Measurements from ENCODE around the gene GNAT3. TPM values are rescaled to one million over a fixed set of nuclear protein-coding genes. Genes with fewer than 3 reads are reported as not detected.

The GNAT3 gene
- total RNA-seq, 1 donor from 2014 or later, result not detected

DNA sequence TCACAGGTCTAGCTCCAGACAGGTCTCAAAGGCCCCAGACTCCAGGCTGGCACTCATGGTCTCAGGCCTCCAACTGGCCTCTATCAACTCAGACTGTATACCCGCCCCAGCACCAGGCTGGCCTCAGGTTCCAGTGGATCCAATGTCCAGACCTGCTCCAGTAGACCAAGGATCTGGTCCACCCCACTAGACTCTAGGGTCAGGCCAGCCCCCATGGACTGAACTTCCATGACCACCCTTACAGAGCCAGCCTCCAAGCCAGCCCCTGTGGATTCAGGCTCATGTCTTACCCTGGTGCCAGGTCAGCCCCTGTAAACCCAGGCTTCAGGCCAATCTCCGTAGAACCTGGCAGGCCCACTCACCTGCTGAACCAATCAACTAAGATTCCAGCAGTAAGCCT is 16.8 kb upstream of the GNAT3 start:
- no peaks in the 10 kb centered on the region for H3K9me3 Mint-ChIP-seq
- no peaks in the 10 kb centered on the region for H3K27me3 Mint-ChIP-seq (ENCODE audit: insufficient read depth)
- no peak overlapping the region for H3K4me3 Mint-ChIP-seq
- H3K4me1 Mint-ChIP-seq (ENCODE audit: low read depth), result no peaks in the 10 kb centered on the region
- DNase-seq (ENCODE audit: low spot score), result no peak
- intact Hi-C loops (cut with micrococcal nuclease), result no loop called here
- H3K27ac Mint-ChIP-seq, result no peak overlapping the region
- H3K36me3 Mint-ChIP-seq (ENCODE audit: low read depth), result no peaks in the 10 kb centered on the region

DNA sequence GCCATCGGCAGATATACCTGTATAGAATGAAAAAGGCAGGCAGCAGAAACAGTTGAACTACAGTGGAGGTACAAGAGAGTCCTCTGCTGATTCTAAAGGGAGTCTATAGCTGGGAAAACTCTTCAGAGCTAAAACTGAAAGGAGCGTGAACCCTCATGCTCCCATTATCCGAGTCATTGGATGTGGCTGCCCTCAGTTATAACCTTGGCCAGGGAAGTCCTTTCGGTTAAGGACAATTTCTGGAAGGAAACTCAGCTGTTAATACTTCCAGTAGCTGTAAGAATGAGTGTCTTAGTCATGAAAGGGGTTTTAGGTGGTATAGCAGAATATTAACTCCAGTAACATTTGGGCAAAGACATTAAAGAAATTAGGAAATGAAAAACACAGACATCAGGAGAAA is 14.6 kb upstream of the GNAT3 start:
- no peaks in the 10 kb centered on the region for H3K36me3 Mint-ChIP-seq (ENCODE audit: low read depth)
- H3K27me3 Mint-ChIP-seq (ENCODE audit: insufficient read depth), result no peaks in the 10 kb centered on the region
- no peak overlapping the region for H3K27ac Mint-ChIP-seq
- intact Hi-C loops (cut with micrococcal nuclease), result no loop called here
- H3K4me3 Mint-ChIP-seq, result no peak overlapping the region
- no peaks in the 10 kb centered on the region for H3K9me3 Mint-ChIP-seq
- no peaks in the 10 kb centered on the region for H3K4me1 Mint-ChIP-seq (ENCODE audit: low read depth)
- no peak for DNase-seq (ENCODE audit: low spot score)

DNA sequence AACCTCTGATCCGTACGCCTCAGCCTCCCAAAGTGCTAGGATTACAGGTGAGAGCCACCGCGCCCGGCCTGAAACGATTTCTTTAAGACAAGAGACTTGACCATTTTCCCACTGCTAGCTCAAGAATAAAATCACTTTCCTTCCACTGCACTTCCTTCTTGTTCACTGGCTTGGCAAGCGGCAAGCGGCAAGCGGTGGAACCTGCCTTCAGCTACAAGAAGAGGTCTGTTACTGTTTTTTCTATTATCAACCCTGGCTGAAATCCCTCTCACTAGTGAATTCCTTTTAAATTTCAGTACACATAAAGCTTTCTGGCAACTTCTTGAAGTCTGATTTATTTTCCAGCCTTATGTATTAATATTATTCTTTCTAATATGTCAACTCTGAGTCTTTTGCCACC is 12.8 kb upstream of the GNAT3 start:
- H3K4me3 Mint-ChIP-seq, result no peak overlapping the region
- intact Hi-C loops (cut with micrococcal nuclease), result no loop called here
- H3K27me3 Mint-ChIP-seq (ENCODE audit: insufficient read depth), result no peaks in the 10 kb centered on the region
- no peaks in the 10 kb centered on the region for H3K36me3 Mint-ChIP-seq (ENCODE audit: low read depth)
- no peaks in the 10 kb centered on the region for H3K4me1 Mint-ChIP-seq (ENCODE audit: low read depth)
- no peak overlapping the region for H3K27ac Mint-ChIP-seq
- no peak for DNase-seq (ENCODE audit: low spot score)
- no peaks in the 10 kb centered on the region for H3K9me3 Mint-ChIP-seq

DNA sequence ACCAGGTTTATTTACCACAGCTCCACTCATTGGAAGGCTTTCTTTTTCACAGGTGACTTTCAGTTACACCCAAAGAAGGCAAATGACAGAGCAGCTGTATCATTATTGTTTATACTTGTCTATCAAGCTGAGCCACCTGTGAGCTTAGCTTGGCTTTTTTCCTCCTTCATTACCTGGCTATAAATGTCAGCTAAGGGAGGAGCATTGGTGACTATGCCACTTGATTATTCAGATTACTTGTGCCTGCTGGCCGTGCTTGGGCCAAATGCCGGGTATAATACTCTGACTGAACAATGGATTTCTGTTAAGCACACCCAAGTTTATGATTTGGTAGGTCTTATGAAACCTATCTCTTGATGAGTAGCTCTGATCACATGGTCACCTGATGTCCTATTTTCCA is 9.9 kb upstream of the GNAT3 start:
- DNase-seq (ENCODE audit: low spot score), result no peak
- Mint-ChIP-seq H3K4me3 (no peak overlapping the region), H3K36me3 (ENCODE audit: low read depth) (no peaks in the 10 kb centered on the region), H3K27ac (no peak overlapping the region), H3K4me1 (ENCODE audit: low read depth) (no peaks in the 10 kb centered on the region), H3K9me3 (no peaks in the 10 kb centered on the region), H3K27me3 (ENCODE audit: insufficient read depth) (no peaks in the 10 kb centered on the region)
- intact Hi-C loops (cut with micrococcal nuclease), result no loop called here

DNA sequence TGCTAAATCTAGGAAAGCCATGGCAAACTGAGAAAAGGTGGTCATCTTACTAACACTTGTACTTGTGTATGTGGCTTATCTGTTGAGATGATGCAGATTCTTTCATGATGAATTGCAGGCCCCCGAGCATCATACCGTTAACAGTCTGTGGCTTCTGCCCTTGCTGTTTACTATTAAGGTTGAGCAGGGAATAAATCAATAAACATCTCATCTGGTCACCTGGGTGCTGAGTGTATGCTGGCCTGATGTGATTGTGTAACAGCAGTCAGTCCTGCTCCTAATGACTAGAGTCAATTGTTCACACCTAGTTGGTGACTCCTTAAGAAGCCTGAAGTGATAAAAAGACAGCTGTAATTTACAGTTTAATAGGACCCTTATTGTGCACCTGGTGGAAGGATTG is 8.3 kb upstream of the GNAT3 start:
- intact Hi-C loops (cut with micrococcal nuclease), result no loop called here
- no peak for DNase-seq (ENCODE audit: low spot score)
- H3K4me3 Mint-ChIP-seq, result no peak overlapping the region
- H3K27ac Mint-ChIP-seq, result no peak overlapping the region
- H3K9me3 Mint-ChIP-seq, result no peaks in the 10 kb centered on the region
- H3K27me3 Mint-ChIP-seq (ENCODE audit: insufficient read depth), result no peaks in the 10 kb centered on the region
- no peaks in the 10 kb centered on the region for H3K36me3 Mint-ChIP-seq (ENCODE audit: low read depth)
- H3K4me1 Mint-ChIP-seq (ENCODE audit: low read depth), result no peaks in the 10 kb centered on the region

DNA sequence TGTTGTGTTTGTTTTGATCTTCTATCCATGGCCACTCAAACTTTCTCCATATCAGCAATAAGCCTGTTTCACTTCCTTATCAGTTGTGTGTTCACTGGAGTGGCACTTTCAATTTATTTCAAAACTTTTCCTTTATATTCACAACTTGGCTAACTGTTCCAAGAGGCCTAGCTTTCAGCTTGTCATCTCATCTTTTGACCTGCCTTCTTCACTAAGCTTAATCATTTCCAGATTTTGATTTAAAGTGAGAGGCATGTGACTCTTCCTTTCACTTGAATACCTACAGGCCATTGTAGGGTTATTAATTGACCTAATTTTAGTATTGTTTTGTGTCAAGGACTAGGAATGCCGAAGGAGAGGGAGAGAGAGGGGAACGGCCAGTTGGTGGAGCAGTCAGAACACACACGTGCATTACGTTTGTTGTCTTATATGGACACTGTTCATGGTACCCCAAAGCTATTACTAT is 5.5 kb upstream of the GNAT3 start:
- Mint-ChIP-seq H3K9me3 (no peaks in the 10 kb centered on the region), H3K4me1 (ENCODE audit: low read depth) (no peaks in the 10 kb centered on the region), H3K36me3 (ENCODE audit: low read depth) (no peaks in the 10 kb centered on the region), H3K27me3 (ENCODE audit: insufficient read depth) (no peaks in the 10 kb centered on the region), H3K4me3 (no peak overlapping the region), H3K27ac (no peak overlapping the region)
- DNase-seq (ENCODE audit: low spot score), result no peak
- intact Hi-C loops (cut with micrococcal nuclease), result no loop called here

DNA sequence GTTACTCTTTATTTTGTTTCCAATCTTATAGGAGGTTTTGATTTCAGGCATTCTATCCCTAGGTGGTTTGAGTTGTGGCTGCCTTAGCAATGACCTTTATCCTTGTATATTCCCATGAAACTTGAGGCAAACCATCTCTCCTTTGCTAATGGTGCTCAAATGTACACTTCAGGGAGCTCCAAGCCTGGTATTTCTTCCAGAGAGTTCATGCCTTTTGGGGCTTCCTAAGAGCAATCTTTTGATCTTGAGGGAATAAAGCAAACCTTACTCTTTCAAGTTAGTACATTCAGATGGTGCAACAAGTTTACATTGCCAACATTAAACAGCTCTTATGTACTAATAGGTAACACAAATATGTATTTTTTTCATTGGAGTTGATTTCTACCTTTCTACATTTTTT is 3.4 kb upstream of the GNAT3 start:
- no peaks in the 10 kb centered on the region for H3K4me1 Mint-ChIP-seq (ENCODE audit: low read depth)
- no peaks in the 10 kb centered on the region for H3K36me3 Mint-ChIP-seq (ENCODE audit: low read depth)
- H3K27me3 Mint-ChIP-seq (ENCODE audit: insufficient read depth), result no peaks in the 10 kb centered on the region
- H3K9me3 Mint-ChIP-seq, result no peaks in the 10 kb centered on the region
- H3K4me3 Mint-ChIP-seq, result no peak overlapping the region
- no peak for DNase-seq (ENCODE audit: low spot score)
- H3K27ac Mint-ChIP-seq, result no peak overlapping the region
- intact Hi-C loops (cut with micrococcal nuclease), result no loop called here

DNA sequence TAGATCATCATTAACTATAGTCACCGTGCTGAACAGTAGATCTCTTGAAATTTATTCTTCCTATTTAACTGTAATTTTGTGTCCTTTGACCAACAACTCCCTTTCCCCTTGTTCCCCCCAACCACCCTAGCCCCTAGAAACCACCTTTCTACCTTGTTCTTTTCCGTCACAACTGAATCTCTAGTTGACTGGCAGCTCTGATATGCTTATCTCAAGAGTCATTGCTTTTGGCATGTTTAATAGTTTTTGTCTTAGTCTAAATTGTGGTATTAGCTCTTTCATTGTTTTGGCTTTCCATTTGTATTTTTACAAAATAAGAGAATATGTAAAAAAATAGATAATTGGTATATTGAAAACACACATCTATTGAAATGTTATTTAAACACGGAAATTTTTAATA is 1.8 kb downstream of the GNAT3 start:
- intact Hi-C loops (cut with micrococcal nuclease), result no loop called here
- Mint-ChIP-seq H3K4me3 (no peak overlapping the region), H3K27ac (no peak overlapping the region)

DNA sequence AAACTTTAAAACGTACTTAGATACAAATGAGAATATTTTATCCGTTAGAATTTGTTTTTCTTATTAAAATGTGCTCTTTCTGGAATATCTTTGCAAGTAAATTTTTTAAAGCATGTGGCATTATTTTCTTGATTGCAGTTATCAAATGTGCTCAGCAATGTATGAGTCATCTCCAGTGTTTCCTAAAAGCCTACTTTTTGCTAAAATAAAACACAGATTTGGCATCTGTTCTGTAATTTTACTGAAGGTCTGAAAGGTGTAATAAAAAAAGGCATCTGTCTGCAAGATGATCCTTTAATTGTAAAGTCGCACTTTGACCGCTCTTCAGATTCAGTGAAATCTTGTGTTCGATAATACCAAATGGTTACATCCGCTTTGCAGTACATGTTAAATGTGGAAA is 3.4 kb downstream of the GNAT3 start:
- H3K4me3 Mint-ChIP-seq, result no peak overlapping the region
- no peaks in the 10 kb centered on the region for H3K27me3 Mint-ChIP-seq (ENCODE audit: insufficient read depth)
- H3K4me1 Mint-ChIP-seq (ENCODE audit: low read depth), result no peaks in the 10 kb centered on the region
- no peak for DNase-seq (ENCODE audit: low spot score)
- intact Hi-C loops (cut with micrococcal nuclease), result no loop called here
- no peaks in the 10 kb centered on the region for H3K36me3 Mint-ChIP-seq (ENCODE audit: low read depth)
- H3K27ac Mint-ChIP-seq, result no peak overlapping the region
- no peaks in the 10 kb centered on the region for H3K9me3 Mint-ChIP-seq

More for the DNA sequence above, 1.8 kb downstream of the GNAT3 start:
- no peak for DNase-seq (ENCODE audit: low spot score)
- Mint-ChIP-seq H3K4me1 (ENCODE audit: low read depth) (no peaks in the 10 kb centered on the region), H3K9me3 (no peaks in the 10 kb centered on the region), H3K36me3 (ENCODE audit: low read depth) (no peaks in the 10 kb centered on the region), H3K27me3 (ENCODE audit: insufficient read depth) (no peaks in the 10 kb centered on the region)

DNA sequence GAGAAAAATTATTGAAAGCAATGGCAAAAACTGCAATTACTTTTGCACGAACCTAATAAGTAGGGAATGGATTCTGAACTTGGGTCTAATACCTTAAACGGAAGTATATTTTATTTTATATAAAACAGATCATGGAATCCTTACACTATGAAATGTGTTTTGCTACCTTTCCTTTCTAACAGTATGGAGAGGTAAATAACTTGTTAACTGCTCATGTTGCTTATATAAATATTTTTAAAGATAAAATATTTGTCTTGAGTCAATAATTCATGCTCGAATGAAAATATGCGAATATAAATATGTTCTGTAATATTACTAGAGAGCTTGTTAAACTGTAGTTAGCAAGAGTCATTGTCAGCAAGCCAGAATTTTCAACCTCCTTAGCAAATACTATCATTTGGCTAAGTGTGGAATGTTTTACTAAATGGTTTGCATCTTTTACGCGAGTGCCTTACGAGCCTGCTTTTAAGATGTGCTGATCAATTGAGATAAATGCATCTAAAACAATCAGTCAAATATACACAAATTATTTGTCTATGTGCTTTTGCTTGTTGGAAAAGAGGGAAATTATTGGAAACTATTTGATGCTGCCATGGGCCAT is 5.9 kb downstream of the GNAT3 start:
- H3K4me1 Mint-ChIP-seq (ENCODE audit: low read depth), result no peaks in the 10 kb centered on the region
- no peaks in the 10 kb centered on the region for H3K9me3 Mint-ChIP-seq
- intact Hi-C loops (cut with micrococcal nuclease), result no loop called here
- H3K27ac Mint-ChIP-seq, result no peak overlapping the region
- no peak overlapping the region for H3K4me3 Mint-ChIP-seq
- H3K36me3 Mint-ChIP-seq (ENCODE audit: low read depth), result no peaks in the 10 kb centered on the region
- H3K27me3 Mint-ChIP-seq (ENCODE audit: insufficient read depth), result no peaks in the 10 kb centered on the region
- DNase-seq (ENCODE audit: low spot score), result no peak

DNA sequence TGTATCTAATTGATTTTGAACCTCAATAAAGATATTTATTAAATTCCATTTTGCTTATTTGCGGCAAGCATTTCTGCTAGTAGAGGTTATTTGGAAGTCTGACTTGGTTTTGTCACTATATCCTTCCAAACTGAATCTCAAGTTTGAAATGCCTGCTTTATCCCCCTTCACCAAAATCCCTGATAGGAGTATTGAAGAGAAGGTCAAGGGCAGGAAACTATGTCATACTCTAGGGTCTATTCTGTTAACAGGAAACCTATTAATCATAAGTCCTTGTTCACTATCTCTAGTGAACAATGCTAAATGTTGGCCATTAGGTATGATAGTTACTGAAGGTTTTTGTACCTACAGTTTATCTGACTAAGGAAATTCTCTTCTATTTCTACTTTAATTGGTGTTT is 11.5 kb downstream of the GNAT3 start:
- no peak for DNase-seq (ENCODE audit: low spot score)
- Mint-ChIP-seq H3K27me3 (ENCODE audit: insufficient read depth) (no peaks in the 10 kb centered on the region), H3K9me3 (no peaks in the 10 kb centered on the region), H3K36me3 (ENCODE audit: low read depth) (no peaks in the 10 kb centered on the region), H3K4me3 (no peak overlapping the region), H3K27ac (no peak overlapping the region), H3K4me1 (ENCODE audit: low read depth) (no peaks in the 10 kb centered on the region)
- intact Hi-C loops (cut with micrococcal nuclease), result no loop called here

DNA sequence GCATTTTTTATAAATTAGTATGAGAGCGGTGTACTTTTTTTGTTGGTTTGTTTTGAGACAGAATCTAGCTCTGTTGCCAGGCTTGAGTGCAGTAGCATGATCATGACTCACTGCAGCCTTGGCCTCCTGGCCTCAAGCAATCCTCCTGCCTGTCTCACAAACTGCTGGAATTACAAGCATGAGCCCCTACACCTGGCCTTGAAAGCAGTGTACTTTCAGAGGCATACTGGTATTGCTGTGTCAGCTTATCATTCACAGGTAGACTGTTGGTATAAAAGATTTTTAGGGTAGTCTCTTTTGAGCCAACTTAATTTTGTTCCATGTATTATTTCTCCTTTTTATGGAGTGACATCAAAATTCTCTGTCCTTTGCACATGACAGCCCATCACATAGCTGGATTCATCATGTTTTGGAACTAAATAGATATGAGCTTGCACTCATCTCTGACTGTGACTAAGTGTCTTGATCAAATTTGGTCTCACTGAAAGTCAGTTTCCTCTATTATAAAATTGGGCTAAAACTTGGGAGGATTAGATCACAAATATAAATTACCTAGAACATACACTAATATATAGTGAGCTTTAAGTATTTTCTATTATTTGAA is 12.4 kb downstream of the GNAT3 start:
- Mint-ChIP-seq H3K36me3 (ENCODE audit: low read depth) (no peaks in the 10 kb centered on the region), H3K4me3 (no peak overlapping the region)
- DNase-seq (ENCODE audit: low spot score), result no peak

DNA sequence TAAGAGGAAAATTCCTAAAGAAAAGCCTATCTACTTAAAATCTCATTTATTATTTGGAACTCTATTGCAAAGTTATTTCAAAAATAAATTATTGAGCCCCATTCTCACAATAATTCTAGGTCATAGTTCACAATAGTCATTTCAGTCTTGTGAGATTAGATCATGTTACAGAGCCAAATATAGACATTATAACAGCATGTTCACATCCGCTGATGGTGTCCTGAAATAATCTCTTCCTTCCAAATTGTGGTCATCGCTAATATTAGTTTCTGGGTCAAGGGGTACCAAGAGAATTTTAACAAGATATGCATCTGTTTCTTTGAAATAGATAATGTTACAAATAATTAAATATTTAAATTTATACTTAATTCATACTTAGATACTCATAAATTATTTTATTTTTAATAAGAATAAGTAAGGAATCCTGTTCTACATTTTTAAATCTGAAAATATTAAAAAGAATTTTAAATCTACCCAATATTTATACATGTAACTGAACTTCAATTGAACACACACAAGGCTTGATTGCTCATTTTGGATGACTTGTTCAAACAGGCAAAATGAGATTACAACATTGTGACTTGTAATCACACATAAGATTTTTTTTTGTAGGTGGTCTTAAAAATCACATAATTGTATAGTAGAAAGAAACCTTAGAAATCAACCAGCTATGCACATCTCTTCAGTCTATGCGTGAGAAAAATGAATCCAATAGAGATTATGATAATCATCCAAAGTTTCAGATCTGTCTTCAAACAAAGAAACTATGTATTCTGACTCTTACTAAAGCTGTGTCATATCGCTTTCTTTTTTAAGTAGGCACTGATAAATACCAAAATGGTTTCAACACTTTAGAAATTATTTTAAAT is 13.1 kb downstream of the GNAT3 start:
- H3K27ac Mint-ChIP-seq, result no peak overlapping the region
- no peaks in the 10 kb centered on the region for H3K4me1 Mint-ChIP-seq (ENCODE audit: low read depth)

More for the DNA sequence above, 12.4 kb downstream of the GNAT3 start:
- intact Hi-C loops (cut with micrococcal nuclease), result no loop called here
- no peak overlapping the region for H3K27ac Mint-ChIP-seq
- H3K4me1 Mint-ChIP-seq (ENCODE audit: low read depth), result no peaks in the 10 kb centered on the region
- no peaks in the 10 kb centered on the region for H3K9me3 Mint-ChIP-seq
- no peaks in the 10 kb centered on the region for H3K27me3 Mint-ChIP-seq (ENCODE audit: insufficient read depth)

More for the DNA sequence above, 13.1 kb downstream of the GNAT3 start:
- intact Hi-C loops (cut with micrococcal nuclease), result no loop called here
- Mint-ChIP-seq H3K9me3 (no peaks in the 10 kb centered on the region), H3K36me3 (ENCODE audit: low read depth) (no peaks in the 10 kb centered on the region), H3K27me3 (ENCODE audit: insufficient read depth) (no peaks in the 10 kb centered on the region), H3K4me3 (no peak overlapping the region)
- no peak for DNase-seq (ENCODE audit: low spot score)

All from activated T-helper 1 cell treated with anti-CD3 and anti-CD28 coated beads, Interleukin-12 subunit alpha, Interleukin-12 subunit beta, Interleukin-2, Interleukin-4 antibody, amounts not matched to agents 30 ng/mL and 10 ng/mL and 1 ng/mL, durations not matched to agents 14 hours and 24 hours and 36 hours (primary cell).